GM21825 (cell line): ENCODE results near the gene IL1RAPL1.
"Not testable (repeated sequence)": the region's sequence is repeated elsewhere in the genome, so short reads cannot be mapped to it uniquely, and the experiment has no call there.

ENCODE experiments used
- ATAC-seq: cut with Tn5 transposase; IDR thresholded peaks from one replicate; pipeline ENCODE4 v1.9.1; 2021; ENCODE audit warnings: mild to moderate bottlenecking, moderate library complexity; ENCODE audit not compliant: unreplicated experiment

IL1RAPL1 gene

DNA sequence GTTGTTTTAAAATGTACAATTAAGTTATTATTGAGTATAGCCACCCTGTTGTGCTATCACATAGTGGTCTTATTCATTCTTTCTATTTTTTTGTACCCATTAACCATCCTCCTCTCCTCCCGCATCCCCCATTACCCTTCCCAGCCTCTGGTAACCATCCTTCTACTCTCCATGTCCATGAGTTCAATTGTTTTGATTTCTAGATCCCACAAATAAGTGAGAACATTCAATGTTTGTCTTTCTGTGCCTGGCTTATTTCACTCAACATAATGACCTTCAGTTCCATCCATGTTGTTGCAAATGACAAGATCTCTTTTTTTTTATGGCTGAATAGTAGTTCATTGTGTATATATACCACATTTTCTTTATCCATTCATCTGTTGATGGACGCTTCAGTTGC lies 179.3 kb downstream of the IL1RAPL1 start:
- not testable (repeated sequence) for ATAC-seq

DNA sequence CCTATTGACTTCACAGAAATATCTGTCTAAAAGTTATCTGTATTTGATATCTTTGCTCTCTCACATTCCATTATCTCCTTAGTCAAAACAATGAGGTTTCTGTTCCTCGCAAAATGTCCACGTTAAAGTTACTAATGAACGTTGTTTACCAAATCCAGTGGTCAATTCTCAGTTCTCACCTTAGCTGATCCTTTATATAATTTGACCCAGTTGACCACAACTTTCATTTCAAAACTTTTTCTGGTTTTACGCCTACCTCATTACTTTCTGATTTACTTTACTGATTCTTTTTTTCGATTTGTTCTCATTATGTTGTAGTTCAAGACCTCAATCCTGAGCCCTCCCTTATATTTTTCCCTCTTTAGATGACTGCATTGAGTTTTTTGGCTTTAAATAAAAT lies 186.6 kb downstream of the IL1RAPL1 start:
- no peak for ATAC-seq

DNA sequence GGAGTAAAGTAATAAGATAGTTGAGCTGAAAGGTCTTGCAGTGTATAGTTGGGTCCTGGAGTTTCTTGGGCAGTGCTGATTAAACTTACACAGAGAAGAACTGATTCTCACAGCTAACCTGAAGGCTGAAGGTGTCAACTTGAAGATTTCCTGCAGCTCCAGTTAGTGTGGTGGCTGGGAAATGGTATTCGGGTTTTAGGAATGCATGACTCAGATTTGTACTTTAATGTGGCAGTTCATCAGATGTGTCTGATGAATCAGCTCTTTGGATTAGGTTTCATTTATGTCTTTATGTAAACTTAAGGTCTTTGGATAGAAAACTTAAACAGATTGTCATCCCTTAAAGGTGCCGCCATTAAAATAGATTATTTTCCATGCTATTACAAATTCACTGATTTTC lies 200.0 kb downstream of the IL1RAPL1 start:
- ATAC-seq = no peak

DNA sequence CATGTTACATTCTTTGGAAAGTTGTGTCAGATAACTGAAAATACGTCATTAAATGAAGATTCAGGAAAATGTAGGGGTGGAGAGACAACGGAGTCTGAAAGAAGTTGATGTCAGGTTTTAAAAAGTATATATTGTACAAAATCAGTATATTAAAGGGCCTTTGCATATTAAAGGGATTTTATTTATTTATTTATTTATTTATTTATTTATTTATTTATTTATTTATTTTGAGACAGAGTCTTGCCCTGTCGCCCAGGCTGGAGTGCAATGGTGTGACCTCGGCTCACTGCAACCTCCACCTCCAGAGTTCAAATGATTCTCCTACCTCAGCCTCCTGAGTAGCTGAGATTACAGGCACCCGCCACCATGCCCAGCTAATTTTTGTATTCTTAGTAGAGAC lies 213.4 kb downstream of the IL1RAPL1 start:
- ATAC-seq = not testable (repeated sequence)

DNA sequence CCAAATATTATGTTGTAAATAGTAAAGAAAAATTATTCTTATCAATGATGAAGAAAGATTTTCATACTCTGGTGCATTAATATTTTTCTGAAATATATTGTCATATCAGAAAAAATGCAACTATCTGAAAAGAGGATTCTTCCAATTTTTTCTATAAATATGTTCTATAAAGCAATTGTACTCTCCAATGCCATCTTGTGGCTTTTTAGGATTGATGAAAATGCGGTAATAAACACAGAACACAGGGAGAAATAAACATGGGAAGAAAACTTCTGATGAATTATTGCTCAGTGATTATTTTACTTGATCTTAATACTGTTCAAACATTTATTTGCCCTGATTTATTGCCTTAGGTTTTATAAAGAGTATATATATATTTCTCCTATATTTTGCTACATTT lies 215.4 kb downstream of the IL1RAPL1 start:
- ATAC-seq = no peak

DNA sequence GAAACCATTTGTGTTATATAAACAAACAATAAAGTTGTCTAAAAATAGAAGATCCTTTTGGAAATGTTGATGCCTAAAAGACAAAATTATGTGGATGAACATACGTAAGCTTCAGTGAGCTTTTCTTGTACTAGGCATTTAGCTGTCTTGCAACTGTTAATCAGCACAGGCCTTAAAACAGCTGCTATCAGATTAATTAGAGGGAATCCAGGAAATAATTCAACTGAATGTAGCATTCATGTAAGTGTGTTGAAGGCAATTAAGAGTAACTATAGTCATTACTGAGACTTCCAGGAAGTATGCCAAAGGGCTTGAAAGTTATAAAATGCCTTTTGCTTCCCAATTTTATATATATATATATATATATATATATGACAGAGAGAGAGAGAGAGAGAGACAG lies 248.7 kb downstream of the IL1RAPL1 start:
- no peak for ATAC-seq

DNA sequence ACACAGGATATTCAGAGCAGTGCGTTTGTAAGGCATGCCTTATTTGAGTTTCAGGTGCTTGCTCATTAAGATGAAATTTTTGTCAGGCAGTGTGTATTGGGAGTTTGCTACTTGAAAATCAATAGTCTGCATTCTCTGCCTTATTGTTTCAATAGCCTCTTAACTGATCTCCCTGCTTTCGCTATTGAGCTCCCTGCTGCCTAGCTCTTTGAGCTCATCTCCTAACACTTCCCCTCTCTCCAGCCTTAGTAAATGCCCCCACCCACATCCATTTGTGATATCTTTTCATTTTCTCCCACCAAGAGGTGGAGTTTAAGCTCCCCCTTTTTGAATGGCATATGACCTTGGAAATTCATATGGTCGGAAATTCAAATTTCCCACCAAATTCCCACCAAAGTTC lies 256.6 kb downstream of the IL1RAPL1 start:
- no peak for ATAC-seq

DNA sequence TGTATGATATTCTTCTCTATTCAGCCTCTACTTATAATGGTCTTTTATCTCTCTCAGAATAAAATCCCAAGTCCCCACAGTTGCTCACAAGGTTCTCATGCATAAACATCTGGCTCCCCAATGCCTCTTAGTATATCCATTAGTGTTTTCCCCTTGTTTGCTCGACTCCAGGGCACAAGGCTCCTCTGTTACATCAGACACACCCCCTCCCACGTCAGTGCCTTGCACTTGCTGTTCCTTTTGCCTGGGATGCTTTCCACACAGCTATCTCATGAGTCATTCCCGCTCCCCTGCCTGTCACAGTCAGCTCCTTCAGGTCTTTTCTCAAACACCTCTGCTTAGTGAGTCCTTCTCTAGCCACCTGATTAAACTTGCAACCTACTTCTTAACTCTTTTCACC lies 260.2 kb downstream of the IL1RAPL1 start:
- no peak for ATAC-seq

DNA sequence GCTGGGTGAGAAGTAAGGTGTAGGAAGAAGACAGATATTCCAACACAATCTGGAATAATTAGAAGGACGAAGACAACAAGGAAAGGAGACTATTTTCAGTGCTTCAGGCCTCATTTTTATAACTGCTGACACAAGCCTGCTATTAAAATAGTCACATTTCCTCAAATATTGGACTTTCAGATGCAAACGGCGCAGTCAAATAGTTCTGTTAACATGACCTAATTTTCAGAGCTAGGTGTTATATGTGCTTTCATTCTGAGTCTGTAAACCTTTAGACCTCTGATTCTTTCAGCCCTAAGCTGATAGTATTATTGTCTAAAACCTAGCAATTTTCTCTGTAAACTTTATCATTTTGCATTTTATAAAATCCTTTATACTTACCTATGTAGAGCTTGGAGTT lies 261.5 kb downstream of the IL1RAPL1 start:
- no peak for ATAC-seq

DNA sequence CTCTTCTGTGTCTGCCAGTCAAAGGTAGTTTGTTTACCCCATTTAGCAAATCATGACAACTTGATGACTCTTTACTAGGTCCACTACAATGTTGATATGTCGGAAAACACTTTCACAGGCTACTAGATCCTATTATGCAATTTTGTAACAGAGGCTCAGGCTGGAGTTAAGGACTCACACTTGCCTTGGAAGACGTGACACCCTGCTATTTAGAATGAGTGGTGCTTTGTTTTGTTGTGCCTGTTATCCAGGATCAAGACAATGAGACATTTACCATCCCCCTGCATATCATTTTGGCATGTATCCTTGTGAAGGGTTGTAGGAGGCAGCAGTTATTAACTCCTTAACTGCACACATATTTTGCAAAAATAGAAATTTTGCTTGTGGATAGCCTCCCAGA lies 263.7 kb downstream of the IL1RAPL1 start:
- no peak for ATAC-seq

DNA sequence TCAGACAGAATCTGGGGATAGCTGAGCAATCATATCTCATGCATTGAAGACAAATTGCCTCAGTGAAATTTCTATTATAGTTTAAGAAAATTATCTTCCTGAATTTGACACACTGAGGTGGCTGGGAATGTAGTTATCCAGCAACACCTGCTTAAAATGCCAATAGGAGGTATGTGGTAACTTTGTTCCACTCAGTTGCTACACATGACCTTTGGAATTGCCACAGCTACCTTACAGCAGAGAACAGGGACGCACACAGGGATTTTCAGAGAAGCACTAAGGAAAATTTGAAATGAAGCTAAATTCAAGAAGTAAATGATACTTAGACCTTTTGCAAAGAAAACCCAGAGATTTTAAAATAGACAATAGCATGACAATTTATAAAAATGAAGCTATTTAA lies 264.6 kb downstream of the IL1RAPL1 start:
- no peak for ATAC-seq

DNA sequence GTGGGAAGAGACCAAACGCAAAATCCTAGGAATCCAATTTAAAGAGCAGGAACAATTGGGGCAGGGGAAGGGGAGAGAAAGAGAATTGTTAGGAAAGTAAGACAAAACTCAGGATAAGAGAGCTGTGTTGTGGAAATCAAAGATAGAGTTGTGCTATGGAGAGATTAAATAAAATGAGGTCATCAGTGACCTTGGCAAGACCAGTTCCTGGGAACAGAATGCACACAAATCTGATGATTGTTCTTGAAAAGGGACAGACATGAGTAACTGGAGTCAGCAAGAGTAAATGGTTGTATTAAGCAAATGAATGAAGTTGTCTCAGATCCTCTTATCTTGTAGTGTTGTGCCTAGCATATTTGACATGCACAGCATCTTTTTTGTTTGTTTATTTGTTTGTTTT lies 267.4 kb downstream of the IL1RAPL1 start:
- no peak for ATAC-seq

DNA sequence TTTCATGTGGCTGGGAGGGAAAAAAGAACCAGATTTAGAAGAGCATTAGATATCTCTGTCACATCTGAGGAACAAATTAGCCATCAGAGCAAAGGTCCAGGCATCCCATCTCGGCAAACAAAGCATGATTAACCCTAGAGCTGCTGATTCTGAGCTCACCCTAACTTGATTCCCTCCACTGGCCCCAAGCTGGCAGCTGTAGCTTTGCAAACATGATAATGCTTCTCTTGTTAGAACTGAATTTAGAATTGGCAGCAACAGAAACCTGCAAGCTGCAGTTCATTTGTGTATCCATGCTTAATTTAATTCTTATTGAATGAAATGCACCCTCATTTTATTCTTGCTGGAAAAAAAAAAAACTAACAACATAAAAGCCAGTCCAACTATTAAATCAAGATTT lies 289.2 kb downstream of the IL1RAPL1 start:
- no peak for ATAC-seq

DNA sequence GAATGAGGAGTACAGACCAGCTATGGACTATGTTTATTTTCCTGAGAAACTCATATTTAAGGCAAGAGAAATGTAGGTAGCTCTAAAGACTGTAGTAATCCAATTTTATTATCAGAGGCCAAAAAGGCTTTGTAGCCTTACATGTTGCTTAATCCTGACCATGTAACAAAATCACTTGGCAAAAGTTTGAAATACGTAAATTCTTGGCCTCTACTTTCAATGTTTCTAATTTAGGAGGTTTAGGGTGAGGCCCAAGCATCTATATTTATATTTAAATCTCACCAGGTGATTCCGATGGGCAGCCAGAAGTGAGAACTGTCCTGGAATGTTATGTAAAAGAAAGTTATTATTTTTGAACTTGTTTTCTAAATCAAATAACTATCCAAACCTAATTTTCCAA lies 289.7 kb downstream of the IL1RAPL1 start:
- no peak for ATAC-seq

DNA sequence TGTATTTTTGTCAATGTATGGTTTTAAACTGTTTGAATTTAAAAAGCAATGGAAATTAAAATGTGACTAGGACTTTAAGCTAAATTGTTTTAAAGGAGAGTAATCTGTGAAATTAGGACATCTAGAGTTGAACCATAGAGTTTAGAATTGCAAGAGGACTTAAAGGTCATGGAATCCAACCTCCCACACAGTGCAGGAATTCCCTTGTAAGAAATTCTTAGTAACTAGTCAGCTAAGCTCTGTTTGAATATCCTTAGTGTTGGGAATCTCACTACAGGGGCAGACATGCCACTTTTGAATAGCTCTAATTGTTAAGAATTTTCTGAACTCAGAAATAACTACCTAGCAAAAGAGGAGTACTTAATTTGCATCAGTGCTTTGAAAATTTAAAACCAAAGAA lies 292.9 kb downstream of the IL1RAPL1 start:
- no peak for ATAC-seq

DNA sequence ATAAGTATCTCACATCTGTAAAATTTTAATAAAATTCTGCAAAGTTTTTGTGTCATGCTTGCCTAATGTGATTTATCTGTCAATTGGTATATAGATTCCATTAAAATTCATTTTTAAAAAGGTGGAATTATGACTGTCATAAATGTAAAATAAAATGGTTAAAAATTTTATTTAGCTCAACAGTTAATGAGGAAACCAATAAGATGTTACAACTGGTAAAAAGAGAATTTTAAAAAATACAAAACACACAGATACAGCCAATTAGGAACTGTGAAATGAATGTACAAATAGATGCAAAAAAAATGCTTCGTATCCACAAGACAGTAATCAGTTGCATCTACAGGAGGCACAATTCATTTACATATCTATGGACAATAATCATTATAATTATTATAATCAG lies 297.6 kb downstream of the IL1RAPL1 start:
- ATAC-seq = no peak

DNA sequence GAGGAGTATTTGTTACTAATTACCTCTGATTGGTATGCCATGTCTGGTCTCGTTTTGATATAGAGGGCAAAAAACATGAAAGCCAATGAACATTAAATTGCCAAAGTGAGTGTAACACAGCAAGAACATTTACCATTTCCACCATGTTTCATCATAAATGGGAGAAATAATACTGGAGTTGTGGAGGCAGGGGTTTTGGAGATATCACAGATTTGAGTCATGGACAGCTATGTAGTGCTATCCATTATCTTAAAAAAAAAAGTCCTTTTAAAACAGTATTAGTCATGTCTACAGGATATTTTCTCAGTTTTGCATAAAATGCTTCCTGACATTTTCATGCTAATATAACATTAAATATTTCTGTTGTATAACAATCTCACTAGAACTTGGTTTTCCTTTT lies 301.2 kb downstream of the IL1RAPL1 start:
- ATAC-seq = no peak

DNA sequence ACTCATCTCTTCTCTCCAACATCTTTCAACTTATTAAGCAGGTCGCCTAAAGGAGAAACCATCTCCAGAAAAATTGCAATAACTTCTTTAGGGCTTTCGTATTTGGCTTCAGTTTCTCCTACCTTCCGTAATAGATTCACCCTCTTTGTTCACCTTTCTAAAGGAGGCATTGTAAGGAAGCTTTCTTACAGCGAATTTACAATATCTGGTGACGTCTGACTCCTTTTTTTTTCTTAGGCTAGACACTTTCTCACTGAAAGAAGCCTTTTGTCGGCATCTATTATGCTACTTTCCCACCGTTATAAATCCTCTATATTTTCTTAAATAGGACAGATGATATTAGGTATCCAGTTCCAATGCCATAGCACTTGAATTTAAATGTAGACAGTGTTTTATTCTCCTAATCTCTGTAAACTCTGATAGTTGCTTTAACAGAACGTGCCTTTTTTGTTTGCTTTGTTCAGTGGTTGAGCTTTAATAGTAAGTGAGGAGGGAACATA lies 302.4 kb downstream of the IL1RAPL1 start:
- ATAC-seq = no peak

DNA sequence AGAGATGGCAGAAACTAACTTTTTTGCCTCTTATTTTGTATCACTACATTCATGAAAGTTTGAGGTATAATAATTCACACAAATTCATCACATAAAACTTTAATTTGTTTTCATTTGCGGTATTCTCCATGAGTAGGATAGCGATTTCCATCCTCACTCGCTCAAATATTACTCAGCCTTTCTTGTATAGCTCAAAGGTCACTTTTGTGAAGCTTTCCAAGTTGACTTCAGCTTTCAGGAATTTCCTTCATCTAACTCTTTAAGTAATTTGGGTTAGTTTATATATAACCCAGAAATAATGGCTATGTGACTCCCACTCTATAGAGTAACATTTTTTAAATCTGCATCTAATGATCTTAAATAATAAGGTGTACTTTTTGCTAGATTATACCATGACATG lies 314.4 kb downstream of the IL1RAPL1 start:
- no peak for ATAC-seq

DNA sequence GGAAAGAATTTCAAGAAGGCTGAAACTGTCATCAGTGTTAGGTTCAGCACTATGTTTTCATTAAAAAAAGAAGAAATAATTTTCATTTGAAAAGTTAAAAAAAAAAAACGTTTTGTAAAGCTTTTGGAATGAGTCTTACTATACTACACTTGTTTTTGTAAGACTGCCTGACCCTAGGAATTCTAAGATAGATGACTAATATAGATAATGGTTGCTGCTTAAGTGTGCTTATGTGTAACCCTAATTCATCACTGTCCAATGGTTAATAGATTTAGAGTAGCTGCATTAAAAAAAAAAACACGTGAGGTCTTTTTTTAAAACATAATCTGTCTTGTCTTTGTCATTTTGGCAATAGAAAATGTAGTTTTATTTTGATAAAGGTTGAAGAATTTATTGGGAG lies 323.2 kb downstream of the IL1RAPL1 start:
- ATAC-seq = no peak

DNA sequence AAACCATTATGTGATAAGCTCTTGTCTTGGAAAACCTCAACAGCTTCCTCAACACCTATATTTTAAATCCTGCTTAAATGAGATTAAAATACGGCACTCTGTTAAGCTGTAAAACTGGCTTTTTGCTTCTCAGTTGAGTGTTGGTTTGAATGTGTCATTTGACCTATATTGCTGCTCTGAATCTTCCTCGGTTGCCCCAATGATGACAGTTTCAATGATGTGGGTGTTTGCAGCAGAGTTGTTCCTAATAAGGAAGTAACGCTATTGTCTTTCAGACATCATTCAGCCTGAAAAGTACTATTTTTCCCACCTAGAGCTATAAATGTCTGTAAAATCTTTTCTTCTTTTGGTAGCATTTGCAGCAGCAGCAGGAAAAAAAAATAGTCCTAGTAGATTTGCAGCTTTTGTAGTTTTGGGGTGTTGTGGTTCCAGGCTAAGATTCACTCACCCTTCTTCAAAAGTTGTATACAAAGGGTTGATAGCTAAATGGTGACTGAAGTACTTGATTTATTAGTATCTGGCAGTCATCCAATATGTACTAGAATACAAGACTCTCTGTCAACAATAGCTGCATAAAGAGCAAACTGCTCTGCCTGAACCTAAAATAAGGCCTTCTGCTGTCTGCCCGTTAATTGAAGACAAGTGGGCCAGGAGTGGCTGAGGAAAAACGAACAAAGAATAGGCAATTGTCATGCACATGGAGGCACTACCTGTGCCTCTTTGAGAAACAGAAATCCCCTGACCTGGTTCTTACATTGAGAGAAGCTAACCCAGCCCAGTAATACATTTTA lies 333.1 kb downstream of the IL1RAPL1 start:
- ATAC-seq = no peak

DNA sequence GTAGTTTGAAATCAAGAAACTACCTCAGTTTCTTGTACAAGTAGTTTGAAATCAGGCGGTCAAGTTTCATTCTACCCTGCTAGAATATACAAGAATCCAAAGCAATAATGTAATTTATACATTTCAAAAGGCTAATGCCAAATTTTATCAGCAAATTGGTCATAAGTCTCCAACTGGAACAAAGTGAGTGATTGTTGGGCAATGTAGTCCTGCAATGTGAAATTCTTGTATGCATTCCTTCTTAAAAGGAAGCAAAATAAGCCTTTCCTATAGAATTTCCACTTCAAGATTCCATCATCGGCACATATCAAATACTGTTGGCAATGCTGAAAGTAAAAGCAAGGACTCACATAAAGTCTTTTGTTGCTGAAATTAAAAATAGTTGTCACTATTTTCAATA lies 334.9 kb downstream of the IL1RAPL1 start:
- ATAC-seq = no peak

DNA sequence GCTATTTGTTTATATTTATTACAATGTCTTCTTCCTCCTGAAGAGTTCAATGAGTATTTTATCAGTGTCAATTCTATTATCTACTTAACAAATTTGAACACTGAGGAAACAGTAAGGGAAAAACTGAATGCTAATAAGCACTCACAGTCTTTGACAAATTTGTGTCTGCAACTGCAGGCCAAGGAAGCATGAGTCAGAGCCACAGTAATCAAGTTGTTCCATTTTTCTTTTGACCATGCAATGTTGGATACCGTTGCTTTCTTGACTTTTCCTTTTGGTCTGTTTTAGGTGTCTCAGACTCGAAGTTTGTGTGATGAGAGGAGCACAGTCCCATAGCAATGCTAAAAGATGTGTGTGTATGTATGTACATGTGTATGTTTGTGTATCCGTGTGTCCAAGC lies 359.6 kb downstream of the IL1RAPL1 start:
- no peak for ATAC-seq
